ENCODE data around the gene KCNG2. TPM values are rescaled to one million over a fixed set of nuclear protein-coding genes. Genes with fewer than 3 reads are reported as not detected.
"Not testable (repeated sequence)": the region's sequence is repeated elsewhere in the genome, so short reads cannot be mapped to it uniquely, and the experiment has no call there.

The KCNG2 gene
- total and polyA plus RNA-seq, 4 experiments from 2014 or later: not detected

- Mint-ChIP-seq H3K27ac (no peak overlapping the region), H3K36me3 (no peaks in the 10 kb centered on the region)
- CTCF ChIA-PET (ENCODE audit: partially characterized antibody): no interaction called here
These were observed 66.4 kb downstream of the KCNG2 start for GRCh38 chr18:79864006-79864725.

DNA sequence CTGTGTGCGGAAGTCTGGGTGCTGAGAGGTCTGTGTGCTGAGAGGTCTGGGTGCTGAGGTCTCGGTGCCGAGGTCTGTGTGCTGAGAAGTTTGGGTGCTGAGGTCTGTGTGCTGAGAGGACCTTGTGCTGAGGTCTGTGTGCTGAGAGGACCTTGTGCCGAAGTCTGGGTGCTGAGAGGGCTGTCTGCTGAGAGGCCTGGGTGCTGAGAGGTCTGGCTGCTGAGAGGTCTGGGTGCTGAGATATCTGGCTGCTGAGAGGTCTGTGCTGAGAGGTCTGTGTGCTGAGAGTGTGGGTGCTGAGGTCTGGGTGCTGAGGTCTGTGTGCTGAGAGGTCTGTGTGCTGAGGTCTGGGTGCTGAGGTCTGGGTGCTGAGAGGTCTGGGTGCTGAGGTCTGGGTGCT lies 67.2 kb downstream of the KCNG2 start:
- H3K27ac ChIP-seq (ENCODE audit: low read depth, low read length); H3K27me3 Mint-ChIP-seq; CTCF ChIA-PET (ENCODE audit: partially characterized antibody); H3K4me3 ChIP-seq (ENCODE audit: low read length in 2 of 2); H3K4me3 Mint-ChIP-seq; POLR2A ChIA-PET (ENCODE audit: partially characterized antibody); H3K36me3 Mint-ChIP-seq; H3K27ac Mint-ChIP-seq; H3K4me1 ChIP-seq (ENCODE audit: insufficient read depth, low read length); H3K27me3 ChIP-seq (ENCODE audit: insufficient read depth, low read length); DNase-seq; H3K9me3 ChIP-seq (ENCODE audit: control insufficient read depth in 1 of 2, low read length in 2 of 2); H3K4me1 Mint-ChIP-seq; H3K36me3 ChIP-seq (ENCODE audit: insufficient read depth, low read length); intact Hi-C loops (cut with micrococcal nuclease): not testable (repeated sequence)
- peaks cover 0 to 17% (median 9%) of the 10 kb centered on the region in 8 donors for H3K9me3 Mint-ChIP-seq

More at GRCh38 chr18:79864006-79864725, 66.4 kb downstream of the KCNG2 start:
- POLR2A ChIA-PET (ENCODE audit: partially characterized antibody): no interaction called here
- Mint-ChIP-seq H3K4me3 (no peak overlapping the region), H3K9me3 (peaks cover 0 to 17% (median 9%) of the 10 kb centered on the region in 8 donors), H3K27me3 (peaks cover 0 to 1% of the 10 kb centered on the region in 2 donors), H3K4me1 (peaks cover 0 to 1% (median 0%) of the 10 kb centered on the region in 4 donors)
- no peak overlapping the region for H3K27ac ChIP-seq (ENCODE audit: low read depth, low read length)
- no peaks in the 10 kb centered on the region for H3K4me1 ChIP-seq (ENCODE audit: insufficient read depth, low read length)
- H3K9me3 ChIP-seq (ENCODE audit: control insufficient read depth in 1 of 2, low read length in 2 of 2): no peaks in the 10 kb centered on the region
- intact Hi-C loops (cut with micrococcal nuclease): no loop called here
- no peak for DNase-seq
- no peak overlapping the region for H3K4me3 ChIP-seq (ENCODE audit: low read length in 2 of 2)
- H3K36me3 ChIP-seq (ENCODE audit: insufficient read depth, low read length): no peaks in the 10 kb centered on the region
- H3K27me3 ChIP-seq (ENCODE audit: insufficient read depth, low read length): no peaks in the 10 kb centered on the region

DNA sequence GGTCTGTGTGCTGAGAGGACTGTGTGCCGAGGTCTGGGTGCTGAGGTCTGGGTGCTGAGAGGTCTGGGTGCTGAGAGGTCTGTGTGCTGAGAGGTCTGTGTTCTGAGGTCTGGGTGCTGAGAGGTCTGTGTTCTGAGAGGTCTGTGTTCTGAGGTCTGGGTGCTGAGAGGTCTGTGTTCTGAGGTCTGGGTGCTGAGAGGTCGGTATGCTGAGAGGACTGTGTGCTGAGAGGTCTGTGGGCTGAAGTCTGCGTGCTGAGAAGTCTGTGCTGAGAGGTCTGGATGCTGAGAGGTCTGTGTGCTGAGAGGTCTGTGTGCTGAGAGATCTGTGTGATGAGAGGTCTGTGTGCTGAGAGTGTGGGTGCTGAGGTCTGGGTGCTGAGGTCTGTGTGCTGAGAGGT lies 68.2 kb downstream of the KCNG2 start:
- H3K9me3 Mint-ChIP-seq: peaks cover 0 to 15% (median 7%) of the 10 kb centered on the region in 8 donors
- H3K9me3 ChIP-seq (ENCODE audit: control insufficient read depth in 1 of 2, low read length in 2 of 2); DNase-seq; POLR2A ChIA-PET (ENCODE audit: partially characterized antibody); H3K4me1 ChIP-seq (ENCODE audit: insufficient read depth, low read length); H3K27ac Mint-ChIP-seq; H3K4me1 Mint-ChIP-seq; intact Hi-C loops (cut with micrococcal nuclease); H3K27me3 Mint-ChIP-seq; H3K4me3 ChIP-seq (ENCODE audit: low read length in 2 of 2); H3K27ac ChIP-seq (ENCODE audit: low read depth, low read length); CTCF ChIA-PET (ENCODE audit: partially characterized antibody); H3K27me3 ChIP-seq (ENCODE audit: insufficient read depth, low read length); H3K36me3 Mint-ChIP-seq; H3K4me3 Mint-ChIP-seq; H3K36me3 ChIP-seq (ENCODE audit: insufficient read depth, low read length): not testable (repeated sequence)

DNA sequence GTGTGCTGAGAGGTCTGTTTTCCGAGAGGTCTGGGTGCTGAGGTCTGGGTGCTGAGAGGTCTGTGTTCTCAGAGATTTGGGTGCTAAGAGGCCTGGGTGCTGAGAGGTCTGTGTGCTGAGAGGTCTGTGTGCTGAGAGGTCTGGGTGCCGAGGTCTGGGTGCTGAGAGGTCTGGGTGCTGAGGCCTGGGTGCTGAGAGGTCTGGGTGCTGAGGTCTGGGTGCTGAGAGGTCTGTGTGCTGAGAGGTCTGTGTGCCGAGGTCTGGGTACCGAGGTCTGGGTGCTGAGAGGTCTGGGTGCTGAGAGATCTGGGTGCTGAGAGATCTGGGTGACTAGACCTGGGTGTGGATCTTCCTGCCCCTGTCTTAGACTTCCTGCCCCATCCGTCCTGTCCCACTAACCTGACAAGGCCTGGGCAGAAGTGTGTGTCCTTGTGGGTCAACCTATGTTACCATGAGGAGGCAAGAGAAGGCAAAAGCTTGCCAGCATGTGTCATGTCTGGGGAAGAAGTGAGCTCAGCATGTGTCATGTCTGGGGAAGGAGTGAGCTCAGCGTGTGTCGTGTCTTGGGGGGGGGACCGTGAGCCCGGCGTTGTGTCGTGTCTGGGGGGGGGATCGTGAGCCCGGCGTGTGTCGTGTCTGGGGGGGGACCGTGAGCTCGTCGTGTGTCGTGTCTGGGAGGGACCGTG lies 69.3 kb downstream of the KCNG2 start:
- Mint-ChIP-seq H3K36me3 (no peaks in the 10 kb centered on the region), H3K4me3 (no peak overlapping the region), H3K27ac (no peak overlapping the region), H3K9me3 (peaks cover 0 to 7% (median 2%) of the 10 kb centered on the region in 8 donors), H3K27me3 (peaks cover 0 to 1% of the 10 kb centered on the region in 2 donors), H3K4me1 (no peaks in the 10 kb centered on the region)
- H3K27ac ChIP-seq (ENCODE audit: low read depth, low read length): no peak overlapping the region
- no peak for DNase-seq
- H3K4me1 ChIP-seq (ENCODE audit: insufficient read depth, low read length): no peaks in the 10 kb centered on the region
- H3K4me3 ChIP-seq (ENCODE audit: low read length in 2 of 2): no peak overlapping the region
- no peaks in the 10 kb centered on the region for H3K36me3 ChIP-seq (ENCODE audit: insufficient read depth, low read length)
- H3K27me3 ChIP-seq (ENCODE audit: insufficient read depth, low read length): no peaks in the 10 kb centered on the region
- intact Hi-C loops (cut with micrococcal nuclease): no loop called here
- ChIA-PET CTCF (ENCODE audit: partially characterized antibody) (no interaction called here), POLR2A (ENCODE audit: partially characterized antibody) (no interaction called here)
- no peaks in the 10 kb centered on the region for H3K9me3 ChIP-seq (ENCODE audit: control insufficient read depth in 1 of 2, low read length in 2 of 2)

DNA sequence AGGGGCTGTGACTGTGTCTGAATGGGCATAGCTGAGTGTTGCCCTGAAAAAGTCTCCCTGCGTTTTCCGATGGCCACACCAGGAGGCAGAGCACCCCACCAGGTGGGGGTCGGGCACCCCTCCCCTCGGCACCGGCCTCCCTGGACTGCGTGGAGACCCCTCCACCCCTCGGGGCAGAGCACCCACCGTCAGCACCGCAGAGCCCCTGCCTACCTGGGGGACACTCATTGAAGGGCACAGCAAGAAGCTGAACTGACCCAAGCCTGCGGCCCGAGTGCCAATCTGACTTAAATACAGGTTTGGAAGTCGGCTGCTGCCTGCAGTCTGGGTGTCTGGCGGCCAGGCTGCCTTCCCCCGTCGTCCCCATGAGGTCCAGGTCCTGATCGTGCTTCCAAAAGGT lies 69.9 kb downstream of the KCNG2 start:
- no peak overlapping the region for H3K27ac ChIP-seq (ENCODE audit: low read depth, low read length)
- no peaks in the 10 kb centered on the region for H3K36me3 ChIP-seq (ENCODE audit: insufficient read depth, low read length)
- no peaks in the 10 kb centered on the region for H3K27me3 ChIP-seq (ENCODE audit: insufficient read depth, low read length)
- H3K9me3 ChIP-seq (ENCODE audit: control insufficient read depth in 1 of 2, low read length in 2 of 2): no peaks in the 10 kb centered on the region
- Mint-ChIP-seq H3K4me3 (no peak overlapping the region), H3K9me3 (peaks cover 0 to 2% (median 0%) of the 10 kb centered on the region in 8 donors), H3K27me3 (no peaks in the 10 kb centered on the region), H3K36me3 (no peaks in the 10 kb centered on the region), H3K27ac (no peak overlapping the region), H3K4me1 (no peaks in the 10 kb centered on the region)
- H3K4me1 ChIP-seq (ENCODE audit: insufficient read depth, low read length): no peaks in the 10 kb centered on the region
- intact Hi-C loops (cut with micrococcal nuclease): no loop called here
- CTCF ChIA-PET (ENCODE audit: partially characterized antibody): no interaction called here
- no peak for DNase-seq
- POLR2A ChIA-PET (ENCODE audit: partially characterized antibody): no interaction called here
- H3K4me3 ChIP-seq (ENCODE audit: low read length in 2 of 2): no peak overlapping the region

GRCh38 chr18:79868168-79868784 lies 70.5 kb downstream of the KCNG2 start:
- Mint-ChIP-seq H3K4me3 (no peak overlapping the region), H3K9me3 (no peaks in the 10 kb centered on the region), H3K27ac (no peak overlapping the region), H3K4me1 (no peaks in the 10 kb centered on the region), H3K27me3 (no peaks in the 10 kb centered on the region), H3K36me3 (no peaks in the 10 kb centered on the region)
- POLR2A ChIA-PET (ENCODE audit: partially characterized antibody): no interaction called here
- Histone ChIP-seq H3K27ac (ENCODE audit: low read depth, low read length) (no peak overlapping the region), H3K36me3 (ENCODE audit: insufficient read depth, low read length) (no peaks in the 10 kb centered on the region), H3K4me3 (ENCODE audit: low read length in 2 of 2) (no peak overlapping the region), H3K4me1 (ENCODE audit: insufficient read depth, low read length) (no peaks in the 10 kb centered on the region), H3K9me3 (ENCODE audit: control insufficient read depth in 1 of 2, low read length in 2 of 2) (no peaks in the 10 kb centered on the region), H3K27me3 (ENCODE audit: insufficient read depth, low read length) (no peaks in the 10 kb centered on the region)
- no peak for DNase-seq
- CTCF ChIA-PET (ENCODE audit: partially characterized antibody): no interaction called here
- intact Hi-C loops (cut with micrococcal nuclease): no loop called here

GRCh38 chr18:79868811-79869541 lies 71.2 kb downstream of the KCNG2 start:
- no peaks in the 10 kb centered on the region for H3K36me3 Mint-ChIP-seq
- POLR2A ChIA-PET (ENCODE audit: partially characterized antibody): no interaction called here
- Histone ChIP-seq H3K27ac (ENCODE audit: low read depth, low read length) (no peak overlapping the region), H3K27me3 (ENCODE audit: insufficient read depth, low read length) (no peaks in the 10 kb centered on the region), H3K36me3 (ENCODE audit: insufficient read depth, low read length) (no peaks in the 10 kb centered on the region), H3K4me1 (ENCODE audit: insufficient read depth, low read length) (no peaks in the 10 kb centered on the region), H3K9me3 (ENCODE audit: control insufficient read depth in 1 of 2, low read length in 2 of 2) (no peaks in the 10 kb centered on the region), H3K4me3 (ENCODE audit: low read length in 2 of 2) (no peak overlapping the region)
- H3K4me3 Mint-ChIP-seq: no peak overlapping the region
- H3K4me1 Mint-ChIP-seq: no peaks in the 10 kb centered on the region
- H3K27me3 Mint-ChIP-seq: no peaks in the 10 kb centered on the region
- H3K27ac Mint-ChIP-seq: no peak overlapping the region
- CTCF ChIA-PET (ENCODE audit: partially characterized antibody): no interaction called here
- intact Hi-C loops (cut with micrococcal nuclease): no loop called here
- no peak for DNase-seq
- H3K9me3 Mint-ChIP-seq: no peaks in the 10 kb centered on the region
